Measurements from ENCODE around the gene ZCCHC18.

DNA sequence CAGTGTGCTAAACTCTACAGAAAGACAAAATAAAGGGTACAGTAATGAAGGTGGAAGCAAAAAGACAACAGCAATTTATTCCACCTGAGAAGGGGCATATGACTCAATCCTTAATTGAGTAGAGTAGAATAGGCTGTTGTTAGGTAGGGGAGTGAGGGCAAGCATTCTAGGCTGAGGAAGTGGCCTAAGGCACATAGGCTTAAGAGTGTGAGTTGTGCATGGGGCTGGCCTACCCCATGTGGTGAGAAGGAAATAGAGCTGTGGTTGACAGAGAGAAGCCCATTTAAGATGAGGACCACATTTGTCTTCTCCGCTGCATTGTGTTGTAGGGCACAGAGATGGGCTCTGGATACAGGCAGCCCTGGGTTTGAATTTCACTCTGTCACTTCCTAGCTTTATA, 3.4 kb upstream of the ZCCHC18 start:
- TF ChIP-seq, protein P1, sequence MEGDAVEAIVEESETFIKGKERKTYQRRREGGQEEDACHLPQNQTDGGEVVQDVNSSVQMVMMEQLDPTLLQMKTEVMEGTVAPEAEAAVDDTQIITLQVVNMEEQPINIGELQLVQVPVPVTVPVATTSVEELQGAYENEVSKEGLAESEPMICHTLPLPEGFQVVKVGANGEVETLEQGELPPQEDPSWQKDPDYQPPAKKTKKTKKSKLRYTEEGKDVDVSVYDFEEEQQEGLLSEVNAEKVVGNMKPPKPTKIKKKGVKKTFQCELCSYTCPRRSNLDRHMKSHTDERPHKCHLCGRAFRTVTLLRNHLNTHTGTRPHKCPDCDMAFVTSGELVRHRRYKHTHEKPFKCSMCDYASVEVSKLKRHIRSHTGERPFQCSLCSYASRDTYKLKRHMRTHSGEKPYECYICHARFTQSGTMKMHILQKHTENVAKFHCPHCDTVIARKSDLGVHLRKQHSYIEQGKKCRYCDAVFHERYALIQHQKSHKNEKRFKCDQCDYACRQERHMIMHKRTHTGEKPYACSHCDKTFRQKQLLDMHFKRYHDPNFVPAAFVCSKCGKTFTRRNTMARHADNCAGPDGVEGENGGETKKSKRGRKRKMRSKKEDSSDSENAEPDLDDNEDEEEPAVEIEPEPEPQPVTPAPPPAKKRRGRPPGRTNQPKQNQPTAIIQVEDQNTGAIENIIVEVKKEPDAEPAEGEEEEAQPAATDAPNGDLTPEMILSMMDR (IDR thresholded peaks at IDR 0.05), result no peak
- no peak for TF ChIP-seq POLR2AphosphoS5 (IDR thresholded peaks at IDR 0.05; ENCODE audit: low read depth, low read length)
- no peak for TF ChIP-seq SIN3A (IDR thresholded peaks at IDR 0.05; ENCODE audit: borderline replicate concordance, insufficient read depth, low read depth, low read length)
- no peak for TF ChIP-seq TCF7L2 (IDR thresholded peaks at IDR 0.05; ENCODE audit: low read depth, low read length)
- no peak for TF ChIP-seq REST (IDR thresholded peaks at IDR 0.05; ENCODE audit: insufficient read depth in 1 of 2, low read depth in 2 of 2, low read length in 1 of 2)

Data from Panc1 (cell line).